Thoracic aorta (tissue), 2 donors: ENCODE data around the gene TRMT11. TPM values are rescaled to one million over a fixed set of nuclear protein-coding genes. Genes with fewer than 3 reads are reported as not detected.

Experiments
- ATAC-seq: fragments of 150-250 bp; one replicate; pipeline ENCODE4 v1.8.0; 2017; ENCODE audit warnings: low read depth; ENCODE audit not compliant: insufficient number of reproducible peaks, low FRiP score
- DNase-seq: peaks from one replicate; pipeline ENCODE4 v3.0.0-alpha.2; 2020; ENCODE audit warnings: low spot score
- H3K27ac ChIP-seq, 2 donors: fragments of 200-600 bp; sonication (generic); 1 replicate in 1 of 2; 2 replicates in 1 of 2; pipeline ENCODE4 v1.5.1; 2016; ENCODE audit warnings: mild to moderate bottlenecking in 2 of 2, moderate library complexity in 2 of 2
- H3K27me3 ChIP-seq: fragments of 200-600 bp; sonication (generic); replicated peaks from 2 replicates; pipeline ENCODE4 v1.6.0; 2016; ENCODE audit warnings: mild to moderate bottlenecking; ENCODE audit not compliant: insufficient read depth
- H3K36me3 ChIP-seq: fragments of 200-600 bp; sonication (generic); one replicate; pipeline ENCODE4 v1.5.1; 2016
- H3K4me1 ChIP-seq, 2 donors: fragments of 200-600 bp; sonication (generic); 1 replicate in 1 of 2; 2 replicates in 1 of 2; pipeline versions ENCODE4 v1.5.1 to v1.6.0; 2016; ENCODE audit warnings: low read depth in 2 of 2, mild to moderate bottlenecking in 1 of 2; ENCODE audit not compliant: control insufficient read depth in 1 of 2
- H3K4me3 ChIP-seq: fragments of 200-600 bp; sonication (generic); 2 replicates; pipeline ENCODE4 v1.5.1; 2016; ENCODE audit warnings: mild to moderate bottlenecking
- H3K9me3 ChIP-seq: fragments of 200-600 bp; sonication (generic); 2 replicates; pipeline ENCODE4 v1.5.1; 2016
- CTCF ChIP-seq: fragments of 200-600 bp; sonication (generic); IDR thresholded peaks from one replicate; pipeline ENCODE4 v1.5.1; 2019; ENCODE audit warnings: antibody characterized with exemption
- total RNA-seq, 2 donors: library from RNA; depleted of rRNA; stranded (reverse); fragments of >200 nt; gene quantifications; one replicate each; pipeline versions ENCODE4 v1.1.0 to v1.2.3, GENCODE V29; 2016

The TRMT11 gene
- total RNA-seq, 2 donors from 2014 or later: 33.6 to 54.0 TPM

- no peaks in the 10 kb centered on the region for H3K9me3 ChIP-seq
Observed at GRCh38 chr6:125951323-125951722, 35.0 kb upstream of the TRMT11 start.

GRCh38 chr6:125952764-125953501 is 33.4 kb upstream of the TRMT11 start:
- Histone ChIP-seq H3K9me3 (no peaks in the 10 kb centered on the region), H3K4me1 (peaks cover 4 to 5% of the 10 kb centered on the region in 2 donors), H3K4me3 (no peak overlapping the region), H3K27ac (no peak overlapping the region), H3K36me3 (no peaks in the 10 kb centered on the region), H3K27me3 (no peaks in the 10 kb centered on the region)
- ATAC-seq: no peak
- no peak for DNase-seq
- no peak for TF ChIP-seq CTCF

More at GRCh38 chr6:125951323-125951722, 35.0 kb upstream of the TRMT11 start:
- H3K27me3 ChIP-seq: no peaks in the 10 kb centered on the region
- DNase-seq: no peak
- H3K4me3 ChIP-seq: no peak overlapping the region
- H3K36me3 ChIP-seq: no peaks in the 10 kb centered on the region
- peaks cover 4 to 9% of the 10 kb centered on the region in 2 donors for H3K4me1 ChIP-seq
- no peak overlapping the region for H3K27ac ChIP-seq
- no peak for ATAC-seq
- no peak for TF ChIP-seq CTCF

- Histone ChIP-seq H3K4me1 (peaks cover 6 to 10% of the 10 kb centered on the region in 2 donors), H3K9me3 (no peaks in the 10 kb centered on the region), H3K27me3 (no peaks in the 10 kb centered on the region), H3K4me3 (no peak overlapping the region), H3K36me3 (no peaks in the 10 kb centered on the region), H3K27ac (no peak overlapping the region)
- DNase-seq (no peak), ATAC-seq (no peak)
- TF ChIP-seq CTCF: no peak
Observed at GRCh38 chr6:125953502-125953875, 32.9 kb upstream of the TRMT11 start.

- no peak for DNase-seq
- TF ChIP-seq CTCF: no peak
- Histone ChIP-seq H3K27me3 (no peaks in the 10 kb centered on the region), H3K4me1 (peaks cover 9 to 23% of the 10 kb centered on the region in 2 donors), H3K27ac (no peak overlapping the region), H3K36me3 (no peaks in the 10 kb centered on the region), H3K9me3 (no peaks in the 10 kb centered on the region), H3K4me3 (no peak overlapping the region)
- no peak for ATAC-seq
Observed at GRCh38 chr6:125954735-125955339, 31.5 kb upstream of the TRMT11 start.

- TF ChIP-seq CTCF: no peak
- peak overlapping the region; percentile 87 for H3K4me3 ChIP-seq
- H3K4me1 ChIP-seq: peaks cover 9 to 23% of the 10 kb centered on the region in 2 donors
- H3K36me3 ChIP-seq: no peaks in the 10 kb centered on the region
- DNase-seq (no peak), ATAC-seq (no peak)
- no peaks in the 10 kb centered on the region for H3K9me3 ChIP-seq
- peak overlapping the region; percentile 86 to 89 for H3K27ac ChIP-seq
- no peaks in the 10 kb centered on the region for H3K27me3 ChIP-seq
Observed at GRCh38 chr6:125955973-125956372, 30.4 kb upstream of the TRMT11 start.
